Neural progenitor cell (in vitro differentiated cells): ENCODE data around the gene MFRP.

Source experiments
- EZH2phosphoT487 ChIP-seq: fragments of 200-600 bp; sonication (generic); IDR thresholded peaks from 2 replicates; pipeline ENCODE4 v1.6.1; 2017; ENCODE audit warnings: antibody characterized with exemption
- TF ChIP-seq, protein P1 (sequence below): fragments of 200-600 bp; sonication (generic); IDR thresholded peaks from 2 replicates; pipeline ENCODE4 v1.5.1; 2017; ENCODE audit warnings: antibody characterized with exemption, mild to moderate bottlenecking

DNA sequence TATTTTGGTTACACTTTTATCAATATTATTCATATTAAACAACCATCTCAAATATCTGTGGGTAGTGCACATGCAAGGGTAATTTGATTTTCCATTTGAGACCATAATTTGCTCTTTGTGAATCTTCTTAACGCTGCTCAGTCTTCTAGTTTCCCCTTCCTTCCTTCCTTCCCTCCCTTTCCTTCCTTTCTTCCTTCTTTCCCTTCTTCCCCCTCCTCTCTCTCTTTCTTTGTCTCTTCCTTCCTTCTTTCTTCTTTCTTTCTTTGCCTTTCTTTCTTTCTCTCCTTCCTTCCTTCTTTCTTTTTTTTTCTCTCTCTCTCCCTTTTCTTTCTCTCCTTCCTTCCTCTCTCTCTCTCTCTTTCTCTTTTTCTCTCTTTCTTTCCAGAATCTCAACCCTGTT lies 16.3 kb downstream of the MFRP start:
- TF ChIP-seq, protein P1, sequence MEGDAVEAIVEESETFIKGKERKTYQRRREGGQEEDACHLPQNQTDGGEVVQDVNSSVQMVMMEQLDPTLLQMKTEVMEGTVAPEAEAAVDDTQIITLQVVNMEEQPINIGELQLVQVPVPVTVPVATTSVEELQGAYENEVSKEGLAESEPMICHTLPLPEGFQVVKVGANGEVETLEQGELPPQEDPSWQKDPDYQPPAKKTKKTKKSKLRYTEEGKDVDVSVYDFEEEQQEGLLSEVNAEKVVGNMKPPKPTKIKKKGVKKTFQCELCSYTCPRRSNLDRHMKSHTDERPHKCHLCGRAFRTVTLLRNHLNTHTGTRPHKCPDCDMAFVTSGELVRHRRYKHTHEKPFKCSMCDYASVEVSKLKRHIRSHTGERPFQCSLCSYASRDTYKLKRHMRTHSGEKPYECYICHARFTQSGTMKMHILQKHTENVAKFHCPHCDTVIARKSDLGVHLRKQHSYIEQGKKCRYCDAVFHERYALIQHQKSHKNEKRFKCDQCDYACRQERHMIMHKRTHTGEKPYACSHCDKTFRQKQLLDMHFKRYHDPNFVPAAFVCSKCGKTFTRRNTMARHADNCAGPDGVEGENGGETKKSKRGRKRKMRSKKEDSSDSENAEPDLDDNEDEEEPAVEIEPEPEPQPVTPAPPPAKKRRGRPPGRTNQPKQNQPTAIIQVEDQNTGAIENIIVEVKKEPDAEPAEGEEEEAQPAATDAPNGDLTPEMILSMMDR: no peak
- TF ChIP-seq EZH2phosphoT487: no peak
